IMR-90 (cell line): ENCODE results near the gene ADCY9. TPM values are rescaled to one million over a fixed set of nuclear protein-coding genes. Genes with fewer than 3 reads are reported as not detected.

Source experiments
- ATAC-seq: fragments of 200-7000 bp; cut with Tn5 transposase; 2 replicates; pipeline ENCODE4 v1.9.1; 2020; ENCODE audit warnings: low read depth, mild to moderate bottlenecking, moderate library complexity
- BruUV-seq: library from RNA; stranded (reverse); fragments of 400-500 nt; replicated peaks from 2 replicates; lab custom pipeline; 2021; lab: Mats Ljungman, UMichigan
- CTCF ChIA-PET: fragments of 300-600 bp; formaldehyde crosslinking; extraction: SDS; loops from one replicate; lab custom pipeline; 2021; ENCODE audit warnings: antibody characterized with exemption; lab: Yijun Ruan, JAX
- POLR2A ChIA-PET: fragments of 300-600 bp; sonication (Branson Sonifier 250); formaldehyde crosslinking; loops from one replicate; lab custom pipeline; 2022; ENCODE audit warnings: antibody characterized with exemption; ENCODE audit not compliant: unreplicated experiment; lab: Charles Lee
- DNase-seq: peaks from one replicate; pipeline ENCODE4 v3.0.0; 2013
- H2AFZ ChIP-seq: replicated peaks from 2 replicates; pipeline ENCODE3; 2013; ENCODE audit warnings: low read length, mild to moderate bottlenecking; ENCODE audit not compliant: poor library complexity
- H2AK5ac ChIP-seq: 2 replicates; pipeline ENCODE4 v1.6.1; 2013; ENCODE audit warnings: low read depth, low read length, inconsistent platforms
- H2AK9ac ChIP-seq: replicated peaks from 2 replicates; pipeline ENCODE3; 2013; ENCODE audit warnings: mild to moderate bottlenecking, low read depth, low read length, moderate library complexity; ENCODE audit not compliant: poor library complexity
- H2BK120ac ChIP-seq: 2 replicates; pipeline ENCODE4 v1.6.1; 2013; ENCODE audit warnings: low read depth, low read length, inconsistent platforms
- H2BK15ac ChIP-seq: 3 replicates; pipeline ENCODE4 v1.6.1; 2013; ENCODE audit warnings: low read depth, low read length, inconsistent platforms
- H2BK20ac ChIP-seq: 2 replicates; pipeline ENCODE4 v1.6.1; 2013; ENCODE audit warnings: low read depth, mild to moderate bottlenecking, inconsistent platforms, low read length, moderate library complexity
- H2BK5ac ChIP-seq: 2 replicates; pipeline ENCODE4 v1.6.1; 2013; ENCODE audit warnings: mild to moderate bottlenecking, low read depth, low read length, inconsistent platforms; ENCODE audit not compliant: poor library complexity, severe bottlenecking
- H3K14ac ChIP-seq: replicated peaks from 2 replicates; pipeline ENCODE4 v1.6.1; 2013; ENCODE audit warnings: low read depth, low read length, inconsistent platforms
- H3K18ac ChIP-seq: 2 replicates; pipeline ENCODE4 v1.6.1; 2013; ENCODE audit warnings: low read depth, low read length, control low read depth
- H3K23ac ChIP-seq: 2 replicates; pipeline ENCODE4 v1.6.1; 2013; ENCODE audit warnings: low read depth, low read length, inconsistent platforms
- H3K27ac ChIP-seq: 2 replicates; pipeline ENCODE4 v1.5.1; 2013; ENCODE audit warnings: mild to moderate bottlenecking, control low read depth, low read length; ENCODE audit not compliant: insufficient read depth
- H3K27me3 ChIP-seq: 2 replicates; pipeline ENCODE4 v1.6.1; 2013; ENCODE audit warnings: low read length; ENCODE audit not compliant: control insufficient read depth, insufficient read depth
- H3K36me3 ChIP-seq: 2 replicates; pipeline ENCODE4 v1.6.1; 2013; ENCODE audit warnings: low read length, mixed read lengths; ENCODE audit not compliant: control insufficient read depth, insufficient read depth
- H3K4ac ChIP-seq: 2 replicates; pipeline ENCODE4 v1.6.1; 2013; ENCODE audit warnings: low read depth, low read length, inconsistent platforms
- H3K4me1 ChIP-seq: 2 replicates; pipeline ENCODE4 v1.6.1; 2013; ENCODE audit warnings: low read length, mixed read lengths; ENCODE audit not compliant: control insufficient read depth, insufficient read depth
- H3K4me2 ChIP-seq: 2 replicates; pipeline ENCODE4 v1.6.1; 2013; ENCODE audit warnings: low read depth, mild to moderate bottlenecking, control low read depth, low read length, moderate library complexity
- H3K4me3 ChIP-seq: 2 replicates; pipeline ENCODE4 v1.5.1; 2013; ENCODE audit warnings: low read depth, mild to moderate bottlenecking, control low read depth, low read length, moderate library complexity; ENCODE audit not compliant: insufficient read depth
- H3K56ac ChIP-seq: 2 replicates; pipeline ENCODE4 v1.6.1; 2013; ENCODE audit warnings: low read length, inconsistent platforms; ENCODE audit not compliant: insufficient read depth; ENCODE audit errors: extremely low read depth
- H3K79me1 ChIP-seq, 2 experiments: 2 replicates each; pipeline ENCODE4 v1.6.1; 2013; ENCODE audit warnings: low read length in 2 of 2, inconsistent platforms in 1 of 2, low read depth in 1 of 2
- H3K9ac ChIP-seq: 2 replicates; pipeline ENCODE4 v1.6.1; 2013; ENCODE audit warnings: low read depth, low read length, control low read depth
- H3K9me1 ChIP-seq: 2 replicates; pipeline ENCODE4 v1.6.1; 2013; ENCODE audit warnings: low read length, inconsistent platforms; ENCODE audit not compliant: insufficient read depth
- H3K9me3 ChIP-seq: 2 replicates; pipeline ENCODE4 v1.6.1; 2013; ENCODE audit warnings: low read length; ENCODE audit not compliant: control insufficient read depth, insufficient read depth
- H4K20me1 ChIP-seq: 2 replicates; pipeline ENCODE4 v1.6.1; 2013; ENCODE audit warnings: low read length, inconsistent platforms; ENCODE audit not compliant: insufficient read depth
- H4K5ac ChIP-seq: 2 replicates; pipeline ENCODE4 v1.6.1; 2013; ENCODE audit warnings: mild to moderate bottlenecking, low read depth, low read length, control low read depth
- H4K8ac ChIP-seq, 2 experiments: 2 replicates each; pipeline ENCODE4 v1.6.1; 2013; ENCODE audit warnings: low read depth in 2 of 2, low read length in 2 of 2, control low read depth in 1 of 2, inconsistent platforms in 1 of 2
- H4K91ac ChIP-seq: 2 replicates; pipeline ENCODE4 v1.6.1; 2013; ENCODE audit warnings: low read depth, low read length, inconsistent platforms; ENCODE audit not compliant: insufficient read depth
- BHLHE40 ChIP-seq: fragments of 150-350 bp; IDR thresholded peaks from 2 replicates; pipeline ENCODE4 v1.6.1; 2016; ENCODE audit warnings: mild to moderate bottlenecking, low read depth, low read length
- CEBPB ChIP-seq: IDR thresholded peaks from 2 replicates; pipeline ENCODE4 v1.6.1; 2012; ENCODE audit warnings: low read depth, low read length, improper control_type of control experiment
- CHD1 ChIP-seq: IDR thresholded peaks from 2 replicates; pipeline ENCODE4 v1.6.1; 2012; ENCODE audit warnings: low read depth, low read length, improper control_type of control experiment
- CTCF ChIP-seq: conservative IDR thresholded peaks from 2 replicates; pipeline ENCODE4 v1.5.1; 2012; ENCODE audit warnings: mild to moderate bottlenecking, low read depth, low read length, improper control_type of control experiment
- ELK1 ChIP-seq: fragments of 150-350 bp; IDR thresholded peaks from 2 replicates; pipeline ENCODE4 v1.6.1; 2016; ENCODE audit warnings: low read depth, mild to moderate bottlenecking, low read length, moderate library complexity, borderline replicate concordance
- FOS ChIP-seq: fragments of 150-350 bp; IDR thresholded peaks from 2 replicates; pipeline ENCODE4 v1.6.1; 2016; ENCODE audit warnings: low read depth, low read length
- MAFK ChIP-seq: IDR thresholded peaks from 2 replicates; pipeline ENCODE4 v1.6.1; 2012; ENCODE audit warnings: low read depth, low read length, improper control_type of control experiment
- MAZ ChIP-seq: IDR thresholded peaks from 2 replicates; pipeline ENCODE4 v1.6.1; 2012; ENCODE audit warnings: low read depth, mild to moderate bottlenecking, low read length, improper control_type of control experiment, moderate library complexity, borderline replicate concordance
- POLR2A ChIP-seq: IDR thresholded peaks from 2 replicates; pipeline ENCODE4 v1.6.1; 2012; ENCODE audit warnings: mild to moderate bottlenecking, low read depth, low read length
- RCOR1 ChIP-seq: IDR thresholded peaks from 2 replicates; pipeline ENCODE4 v1.6.1; 2012; ENCODE audit warnings: mild to moderate bottlenecking, low read length, improper control_type of control experiment; ENCODE audit not compliant: insufficient replicate concordance
- RFX5 ChIP-seq: IDR thresholded peaks from 2 replicates; pipeline ENCODE4 v1.8.0; 2012; ENCODE audit warnings: low read depth, mild to moderate bottlenecking, low read length, moderate library complexity
- SMC3 ChIP-seq: fragments of 150-350 bp; IDR thresholded peaks from 2 replicates; pipeline ENCODE4 v1.6.1; 2016; ENCODE audit warnings: low read depth, mild to moderate bottlenecking, antibody characterized with exemption, low read length, moderate library complexity
- USF2 ChIP-seq: fragments of 150-350 bp; IDR thresholded peaks from 2 replicates; pipeline ENCODE4 v1.6.1; 2017; ENCODE audit warnings: mild to moderate bottlenecking, antibody characterized with exemption, low read length, low read depth
- WGBS, 2 experiments: methylation state at CpG; one replicate each; pipeline versions ENCODE4 v1.1.5 to v1.1.7; 2013; ENCODE audit warnings: missing lambda C conversion rate in 2 of 2; ENCODE audit not compliant: insufficient read length in 1 of 2; ENCODE audit errors: extremely low coverage in 2 of 2; 5-methylcytosine and 5-hydroxymethylcytosine counted together
- dilution Hi-C: fragments of 300-500 bp; cut with HindIII; formaldehyde crosslinking; loops from one replicate; pipeline ENCODE4 v1.14.3; 2018; ENCODE audit warnings: low sequenced_read_pairs; ENCODE audit not compliant: unreplicated experiment
- in situ Hi-C: fragments of 300-500 bp; cut with MboI; formaldehyde crosslinking; loops from 3 replicates; pipeline ENCODE4 v1.14.3; 2019; ENCODE audit warnings: low sequenced_read_pairs, inconsistent platforms, mixed read lengths
- intact Hi-C: fragments of 100-400 bp; cut with micrococcal nuclease; formaldehyde crosslinking; loops from 2 replicates; pipeline ENCODE4 v1.10.0; 2022
- polyA plus RNA-seq, 3 experiments: library from polyadenylated mRNA; depleted of rRNA; stranded (reverse); fragments of >200 nt; gene quantifications; 2 replicates each; pipeline ENCODE4 v1.2.3, GENCODE V29; 2012; ENCODE audit warnings: low replicate concordance in 1 of 3
- total RNA-seq: library from RNA; depleted of rRNA; stranded (reverse); fragments of >200 nt; gene quantifications from 2 replicates; pipeline ENCODE4 v1.2.3, GENCODE V29; 2012

ADCY9 gene
- total and polyA plus RNA-seq, 2 of the 4 experiments (the other 2 are of a cell fraction), result 5.4 to 12.5 TPM

GRCh38 chr16:3945751-3946603 is 170.3 kb downstream of the ADCY9 start:
- Histone ChIP-seq H3K9me1 (peaks cover 18% of the 10 kb centered on the region; the same call in 1 of the 2 replicates), H3K79me1 (peaks cover 5 to 22% of the 10 kb centered on the region in 2 experiments; a peak in 3 of 4 replicates), H3K4ac (peak overlapping the region; percentile 85), H4K91ac (peak overlapping the region; percentile 92), H2AFZ (no peak overlapping the region), H4K8ac (peak overlapping the region; percentile 58 to 89), H4K5ac (peak overlapping the region; percentile 36), H2AK9ac (no peak overlapping the region), H3K9me3 (peaks cover 2% of the 10 kb centered on the region; the same call in 1 of the 2 replicates), H3K9ac (peak overlapping the region; percentile 40; the same call in 1 of the 2 replicates), H2AK5ac (peak overlapping the region; percentile 93), H3K18ac (peak overlapping the region; percentile 46), H2BK5ac (peak overlapping the region; percentile 83), H3K23ac (peak overlapping the region; percentile 55; the same call in 1 of the 2 replicates), H2BK15ac (peak overlapping the region; percentile 88; the same call in 2 of the 3 replicates), H3K27me3 (no peaks in the 10 kb centered on the region), H3K14ac (peak overlapping the region; percentile 63), H3K36me3 (peaks cover 2% of the 10 kb centered on the region; the same call in 1 of the 2 replicates), H3K4me3 (no peak overlapping the region), H2BK20ac (peak overlapping the region; percentile 84), H3K27ac (peak overlapping the region; percentile 80), H3K4me2 (peak overlapping the region; percentile 44; the same call in 1 of the 2 replicates), H3K4me1 (peaks cover 21% of the 10 kb centered on the region), H4K20me1 (no peaks in the 10 kb centered on the region), H3K56ac (peak overlapping the region; percentile 82), H2BK120ac (peak overlapping the region; percentile 85)
- BruUV-seq, result no TSS peak
- dilution Hi-C loops, result no loop called here
- in situ Hi-C loops, result no loop called here
- peak; percentile 82 for ATAC-seq
- ChIA-PET POLR2A (interaction anchor here (0.6 kb wide), 1 partner anchor 9 kb away, joined by 16 read pairs; no protein-coding TSS in a partner anchor), CTCF (no interaction called here)
- DNase-seq, result peak; percentile 99
- intact Hi-C loops, result loop anchor here (5.0 kb wide), 1 partner anchor 254 kb away; no protein-coding TSS in a partner anchor
- WGBS, 2 experiments, result 0% methylated on average over 2 of the region's 11 CpGs; no CpG with 5 or more reads in 1 of the 2 experiments
- TF ChIP-seq SMC3 (no peak), MAFK (peak; percentile 19; the same call in 1 of the 2 replicates), MAZ (peak; percentile 20; the same call in 1 of the 2 replicates), CEBPB (no peak), POLR2A (no peak), ELK1 (no peak), FOS (no peak), CTCF (no peak), RFX5 (no peak), USF2 (no peak), BHLHE40 (peak; percentile 92), CHD1 (no peak), RCOR1 (peak; percentile 80)
